GM23248 (cell line): ENCODE measurements around the gene SCNN1A.

Source experiments
- EZH2 ChIP-seq: fragments of 200-600 bp; sonication (generic); IDR thresholded peaks from 2 replicates; pipeline ENCODE4 v1.6.1; 2018; ENCODE audit warnings: antibody characterized with exemption, mild to moderate bottlenecking; ENCODE audit not compliant: insufficient read depth, poor library complexity, severe bottlenecking
- EZH2phosphoT487 ChIP-seq: fragments of 200-600 bp; sonication (generic); IDR thresholded peaks from 2 replicates; pipeline ENCODE4 v1.6.1; 2018; ENCODE audit warnings: antibody characterized with exemption, moderate library complexity, mild to moderate bottlenecking, low read depth; ENCODE audit not compliant: insufficient read depth

- TF ChIP-seq EZH2, result no peak
- no peak for TF ChIP-seq EZH2phosphoT487
These were observed 16.5 kb downstream of the SCNN1A start for GRCh38 chr12:6358881-6359280.
